Measurements from ENCODE around the gene PLXDC2.

DNA sequence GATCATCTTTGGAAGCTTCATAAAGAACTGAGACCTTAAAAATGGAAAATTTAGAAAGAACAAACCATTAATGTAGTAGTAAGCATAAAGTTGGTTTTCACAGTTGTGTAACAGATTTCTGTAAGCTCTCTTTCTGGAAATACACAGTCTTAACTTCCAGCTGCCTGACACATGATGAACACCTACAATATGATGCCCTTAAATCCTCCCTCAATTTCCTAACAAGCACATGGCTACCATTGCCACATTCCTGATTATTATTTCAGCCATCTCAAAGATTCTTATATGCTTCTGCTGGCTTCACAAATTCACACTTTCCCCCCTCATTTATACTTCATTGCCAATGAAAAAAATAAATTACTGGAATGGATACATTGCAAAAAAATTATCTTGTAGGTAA, 49.4 kb downstream of the PLXDC2 start:
- TF ChIP-seq, protein P1, sequence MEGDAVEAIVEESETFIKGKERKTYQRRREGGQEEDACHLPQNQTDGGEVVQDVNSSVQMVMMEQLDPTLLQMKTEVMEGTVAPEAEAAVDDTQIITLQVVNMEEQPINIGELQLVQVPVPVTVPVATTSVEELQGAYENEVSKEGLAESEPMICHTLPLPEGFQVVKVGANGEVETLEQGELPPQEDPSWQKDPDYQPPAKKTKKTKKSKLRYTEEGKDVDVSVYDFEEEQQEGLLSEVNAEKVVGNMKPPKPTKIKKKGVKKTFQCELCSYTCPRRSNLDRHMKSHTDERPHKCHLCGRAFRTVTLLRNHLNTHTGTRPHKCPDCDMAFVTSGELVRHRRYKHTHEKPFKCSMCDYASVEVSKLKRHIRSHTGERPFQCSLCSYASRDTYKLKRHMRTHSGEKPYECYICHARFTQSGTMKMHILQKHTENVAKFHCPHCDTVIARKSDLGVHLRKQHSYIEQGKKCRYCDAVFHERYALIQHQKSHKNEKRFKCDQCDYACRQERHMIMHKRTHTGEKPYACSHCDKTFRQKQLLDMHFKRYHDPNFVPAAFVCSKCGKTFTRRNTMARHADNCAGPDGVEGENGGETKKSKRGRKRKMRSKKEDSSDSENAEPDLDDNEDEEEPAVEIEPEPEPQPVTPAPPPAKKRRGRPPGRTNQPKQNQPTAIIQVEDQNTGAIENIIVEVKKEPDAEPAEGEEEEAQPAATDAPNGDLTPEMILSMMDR (IDR thresholded peaks at IDR 0.05; ENCODE audit: borderline replicate concordance, extremely low read depth, low read length, poor library complexity, severe bottlenecking) = no peak
- TF ChIP-seq EZH2 (IDR thresholded peaks at IDR 0.05; ENCODE audit: borderline replicate concordance, low read depth, low read length, severe bottlenecking) = no peak

Data from DND-41 (cell line).